NCI-H1417 treated with DMSO at 0.1 percent for 48 hours (cell line): ENCODE measurements around the gene HECW1.
"Not testable (repeated sequence)": the region's sequence is repeated elsewhere in the genome, so short reads cannot be mapped to it uniquely, and the experiment has no call there.

Experiments used
- DNase-seq: peaks from one replicate; lab custom pipeline; 2025; lab: John Stamatoyannopoulos, UW

HECW1 gene

GRCh38 chr7:43311052-43311451 is 198.6 kb downstream of the HECW1 start:
- no peak for DNase-seq

- DNase-seq, result no peak
Observed at GRCh38 chr7:43311694-43312093, 199.2 kb downstream of the HECW1 start.

GRCh38 chr7:43313628-43314378 is 201.4 kb downstream of the HECW1 start:
- no peak for DNase-seq

GRCh38 chr7:43314379-43315158 is 202.1 kb downstream of the HECW1 start:
- no peak for DNase-seq

- DNase-seq, result no peak
Observed at GRCh38 chr7:43317075-43317474, 204.6 kb downstream of the HECW1 start.

- DNase-seq, result no peak
Observed at GRCh38 chr7:43318188-43318770, 205.8 kb downstream of the HECW1 start.

- no peak for DNase-seq
Observed at GRCh38 chr7:43325595-43325994, 213.1 kb downstream of the HECW1 start.

GRCh38 chr7:43328336-43328735 is 215.9 kb downstream of the HECW1 start:
- DNase-seq, result no peak

- no peak for DNase-seq
Observed at GRCh38 chr7:43328785-43329380, 216.4 kb downstream of the HECW1 start.

- no peak for DNase-seq
Observed at GRCh38 chr7:43332193-43332796, 219.8 kb downstream of the HECW1 start.

- DNase-seq, result no peak
Observed at GRCh38 chr7:43337191-43337590, 224.7 kb downstream of the HECW1 start.

- DNase-seq, result no peak
Observed at GRCh38 chr7:43337811-43338210, 225.4 kb downstream of the HECW1 start.

- no peak for DNase-seq
Observed at GRCh38 chr7:43341132-43341531, 228.7 kb downstream of the HECW1 start.

GRCh38 chr7:43343417-43343816 is 231.0 kb downstream of the HECW1 start:
- not testable (repeated sequence) for DNase-seq

- DNase-seq, result not testable (repeated sequence)
Observed at GRCh38 chr7:43345696-43346095, 233.2 kb downstream of the HECW1 start.

GRCh38 chr7:43351683-43352082 is 239.2 kb downstream of the HECW1 start:
- no peak for DNase-seq

GRCh38 chr7:43353902-43354301 is 241.5 kb downstream of the HECW1 start:
- DNase-seq, result no peak

GRCh38 chr7:43362652-43363034 is 250.2 kb downstream of the HECW1 start:
- DNase-seq, result no peak

GRCh38 chr7:43363035-43363791 is 250.8 kb downstream of the HECW1 start:
- DNase-seq, result no peak

GRCh38 chr7:43364391-43364790 is 251.9 kb downstream of the HECW1 start:
- no peak for DNase-seq

GRCh38 chr7:43372676-43373355 is 260.4 kb downstream of the HECW1 start:
- DNase-seq, result no peak
